K562 (cell line): Measurements from ENCODE around the gene NTF4.

Experiments
- EP300 ChIP-seq: IDR thresholded peaks from 2 replicates; pipeline ENCODE4 v1.6.1; 2012; ENCODE audit warnings: low read length, improper control_type of control experiment
- NELFE ChIP-seq: IDR thresholded peaks from 2 replicates; pipeline ENCODE4 v1.6.1; 2011; ENCODE audit warnings: mild to moderate bottlenecking; ENCODE audit not compliant: insufficient read depth, insufficient read length
- POLR2AphosphoS5 ChIP-seq: IDR thresholded peaks from 2 replicates; pipeline ENCODE4 v1.6.1; 2011; ENCODE audit warnings: mild to moderate bottlenecking, low read depth, low read length, moderate library complexity; ENCODE audit not compliant: control insufficient read depth, insufficient read depth
- TF ChIP-seq, protein P1 (sequence below): fragments of 450-650 bp; IDR thresholded peaks from 2 replicates; pipeline ENCODE4 v1.6.1; 2016; ENCODE audit warnings: borderline replicate concordance

- no peak for TF ChIP-seq EP300
- TF ChIP-seq POLR2AphosphoS5: no peak
- TF ChIP-seq, protein P1, sequence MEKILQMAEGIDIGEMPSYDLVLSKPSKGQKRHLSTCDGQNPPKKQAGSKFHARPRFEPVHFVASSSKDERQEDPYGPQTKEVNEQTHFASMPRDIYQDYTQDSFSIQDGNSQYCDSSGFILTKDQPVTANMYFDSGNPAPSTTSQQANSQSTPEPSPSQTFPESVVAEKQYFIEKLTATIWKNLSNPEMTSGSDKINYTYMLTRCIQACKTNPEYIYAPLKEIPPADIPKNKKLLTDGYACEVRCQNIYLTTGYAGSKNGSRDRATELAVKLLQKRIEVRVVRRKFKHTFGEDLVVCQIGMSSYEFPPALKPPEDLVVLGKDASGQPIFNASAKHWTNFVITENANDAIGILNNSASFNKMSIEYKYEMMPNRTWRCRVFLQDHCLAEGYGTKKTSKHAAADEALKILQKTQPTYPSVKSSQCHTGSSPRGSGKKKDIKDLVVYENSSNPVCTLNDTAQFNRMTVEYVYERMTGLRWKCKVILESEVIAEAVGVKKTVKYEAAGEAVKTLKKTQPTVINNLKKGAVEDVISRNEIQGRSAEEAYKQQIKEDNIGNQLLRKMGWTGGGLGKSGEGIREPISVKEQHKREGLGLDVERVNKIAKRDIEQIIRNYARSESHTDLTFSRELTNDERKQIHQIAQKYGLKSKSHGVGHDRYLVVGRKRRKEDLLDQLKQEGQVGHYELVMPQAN: no peak
- TF ChIP-seq NELFE: no peak
Measured at GRCh38 chr19:49064029-49064629, 489 bp downstream of the NTF4 start.
